WTC11 (cell line): ENCODE data around the gene GAS6. TPM values are rescaled to one million over a fixed set of nuclear protein-coding genes. Genes with fewer than 3 reads are reported as not detected.
"Not testable (repeated sequence)": the region's sequence is repeated elsewhere in the genome, so short reads cannot be mapped to it uniquely, and the experiment has no call there.

Experiments
- ATAC-seq: fragments of 200-7000 bp; cut with Tn5 transposase; 2 replicates; pipeline ENCODE4 v1.10.0; 2021; ENCODE audit warnings: mild to moderate bottlenecking, moderate library complexity
- CTCF ChIA-PET: fragments of 300-600 bp; sonication (Branson Sonifier 250); formaldehyde crosslinking; loops from one replicate; lab custom pipeline; 2021; ENCODE audit warnings: antibody characterized with exemption; lab: Charles Lee
- POLR2A ChIA-PET: fragments of 350-600 bp; sonication (Branson Sonifier 250); formaldehyde crosslinking; loops from one replicate; lab custom pipeline; 2021; ENCODE audit warnings: antibody characterized with exemption; lab: Charles Lee
- DNase-seq: peaks from one replicate; pipeline ENCODE4 v3.0.0; 2021; ENCODE audit warnings: low spot score
- H3K27ac Mint-ChIP-seq: 2 replicates; pipeline ENCODE4 v1.8.0; 2021; ENCODE audit warnings: mixed read lengths
- H3K27me3 Mint-ChIP-seq: 2 replicates; pipeline ENCODE4 v1.8.0; 2021; ENCODE audit warnings: low read depth, mild to moderate bottlenecking, moderate library complexity, mixed read lengths
- H3K36me3 Mint-ChIP-seq: 2 replicates; pipeline ENCODE4 v1.8.0; 2021; ENCODE audit warnings: mixed read lengths
- H3K4me1 Mint-ChIP-seq: 2 replicates; pipeline ENCODE4 v1.8.0; 2022; ENCODE audit warnings: mixed read lengths
- H3K4me3 Mint-ChIP-seq: 2 replicates; pipeline ENCODE4 v1.8.0; 2021; ENCODE audit warnings: mild to moderate bottlenecking, moderate library complexity, mixed read lengths
- H3K9me3 Mint-ChIP-seq: 2 replicates; pipeline ENCODE4 v1.8.0; 2021; ENCODE audit warnings: mixed read lengths
- ATF1 ChIP-seq: sonication (generic); formaldehyde crosslinking; IDR thresholded peaks from 2 replicates; pipeline ENCODE4 v1.8.1; 2023; ENCODE audit warnings: mild to moderate bottlenecking, moderate library complexity, missing genetic modification reagents
- CBFB ChIP-seq: sonication (generic); formaldehyde crosslinking; IDR thresholded peaks from 2 replicates; pipeline ENCODE4 v1.8.1; 2022; ENCODE audit warnings: mild to moderate bottlenecking, low read depth, missing genetic modification reagents
- CTCF ChIP-seq: fragments of 200-600 bp; IDR thresholded peaks from 2 replicates; pipeline ENCODE4 v1.8.0; 2022; ENCODE audit warnings: antibody characterized with exemption
- E2F4 ChIP-seq: sonication (generic); formaldehyde crosslinking; IDR thresholded peaks from 2 replicates; pipeline ENCODE4 v1.8.1; 2022; ENCODE audit warnings: low read depth, mild to moderate bottlenecking, moderate library complexity, missing genetic modification reagents, borderline replicate concordance
- E2F5 ChIP-seq: sonication (generic); formaldehyde crosslinking; IDR thresholded peaks from 2 replicates; pipeline ENCODE4 v1.8.1; 2022; ENCODE audit warnings: mild to moderate bottlenecking, moderate library complexity, missing genetic modification reagents
- FOXP4 ChIP-seq: sonication (generic); formaldehyde crosslinking; IDR thresholded peaks from 2 replicates; pipeline ENCODE4 v1.8.0; 2022; ENCODE audit warnings: mild to moderate bottlenecking, missing genetic modification reagents
- RELA ChIP-seq: sonication (generic); formaldehyde crosslinking; IDR thresholded peaks from 2 replicates; pipeline ENCODE4 v1.8.1; 2022; ENCODE audit warnings: missing genetic modification reagents, mild to moderate bottlenecking, borderline replicate concordance
- SOX15 ChIP-seq: fragments of 250-450 bp; sonication (Bioruptor Pico); IDR thresholded peaks from 2 replicates; pipeline ENCODE4 v1.9.0; 2021; ENCODE audit warnings: mild to moderate bottlenecking
- ZNF317 ChIP-seq: sonication (generic); formaldehyde crosslinking; IDR thresholded peaks from 2 replicates; pipeline ENCODE4 v1.8.1; 2023; ENCODE audit warnings: low read depth, mild to moderate bottlenecking, moderate library complexity, missing genetic modification reagents, borderline replicate concordance
- ZNF671 ChIP-seq: fragments of 250-450 bp; sonication (Bioruptor Pico); IDR thresholded peaks from 2 replicates; pipeline ENCODE4 v1.8.0; 2021; ENCODE audit warnings: mild to moderate bottlenecking
- total RNA-seq: library from RNA; stranded (reverse); gene quantifications from 3 replicates; pipeline ENCODE4 v1.2.3, GENCODE V29; 2021
- TF ChIP-seq, protein P1 (sequence below): sonication (generic); formaldehyde crosslinking; IDR thresholded peaks from 2 replicates; pipeline ENCODE4 v1.8.1; 2023; ENCODE audit warnings: mild to moderate bottlenecking, missing genetic modification reagents, borderline replicate concordance
- TF ChIP-seq, protein P2 (sequence below): sonication (generic); formaldehyde crosslinking; IDR thresholded peaks from 2 replicates; pipeline ENCODE4 v1.8.1; 2022; ENCODE audit warnings: missing genetic modification reagents, borderline replicate concordance
- TF ChIP-seq, protein P3 (sequence below): sonication (generic); formaldehyde crosslinking; conservative IDR thresholded peaks from 2 replicates; pipeline ENCODE4 v1.8.1; 2022; ENCODE audit warnings: mild to moderate bottlenecking, missing genetic modification reagents

GAS6 gene
- total RNA-seq, 1 experiment from 2014 or later = 29.4 TPM

- ATAC-seq (no peak), DNase-seq (no peak)
- Mint-ChIP-seq H3K4me3 (no peak overlapping the region), H3K4me1 (no peaks in the 10 kb centered on the region), H3K27me3 (no peaks in the 10 kb centered on the region), H3K27ac (no peak overlapping the region), H3K36me3 (no peaks in the 10 kb centered on the region), H3K9me3 (no peaks in the 10 kb centered on the region)
- ChIA-PET CTCF (no interaction called here), POLR2A (no interaction called here)
- TF ChIP-seq RELA (CRISPR knock-in tag) (no peak), ATF1 (CRISPR knock-in tag) (no peak), CTCF (no peak), CBFB (CRISPR knock-in tag) (no peak), FOXP4 (no peak), SOX15 (CRISPR knock-in tag) (no peak), E2F4 (no peak), ZNF671 (no peak), ZNF317 (no peak), E2F5 (no peak)
- TF ChIP-seq, protein P1, sequence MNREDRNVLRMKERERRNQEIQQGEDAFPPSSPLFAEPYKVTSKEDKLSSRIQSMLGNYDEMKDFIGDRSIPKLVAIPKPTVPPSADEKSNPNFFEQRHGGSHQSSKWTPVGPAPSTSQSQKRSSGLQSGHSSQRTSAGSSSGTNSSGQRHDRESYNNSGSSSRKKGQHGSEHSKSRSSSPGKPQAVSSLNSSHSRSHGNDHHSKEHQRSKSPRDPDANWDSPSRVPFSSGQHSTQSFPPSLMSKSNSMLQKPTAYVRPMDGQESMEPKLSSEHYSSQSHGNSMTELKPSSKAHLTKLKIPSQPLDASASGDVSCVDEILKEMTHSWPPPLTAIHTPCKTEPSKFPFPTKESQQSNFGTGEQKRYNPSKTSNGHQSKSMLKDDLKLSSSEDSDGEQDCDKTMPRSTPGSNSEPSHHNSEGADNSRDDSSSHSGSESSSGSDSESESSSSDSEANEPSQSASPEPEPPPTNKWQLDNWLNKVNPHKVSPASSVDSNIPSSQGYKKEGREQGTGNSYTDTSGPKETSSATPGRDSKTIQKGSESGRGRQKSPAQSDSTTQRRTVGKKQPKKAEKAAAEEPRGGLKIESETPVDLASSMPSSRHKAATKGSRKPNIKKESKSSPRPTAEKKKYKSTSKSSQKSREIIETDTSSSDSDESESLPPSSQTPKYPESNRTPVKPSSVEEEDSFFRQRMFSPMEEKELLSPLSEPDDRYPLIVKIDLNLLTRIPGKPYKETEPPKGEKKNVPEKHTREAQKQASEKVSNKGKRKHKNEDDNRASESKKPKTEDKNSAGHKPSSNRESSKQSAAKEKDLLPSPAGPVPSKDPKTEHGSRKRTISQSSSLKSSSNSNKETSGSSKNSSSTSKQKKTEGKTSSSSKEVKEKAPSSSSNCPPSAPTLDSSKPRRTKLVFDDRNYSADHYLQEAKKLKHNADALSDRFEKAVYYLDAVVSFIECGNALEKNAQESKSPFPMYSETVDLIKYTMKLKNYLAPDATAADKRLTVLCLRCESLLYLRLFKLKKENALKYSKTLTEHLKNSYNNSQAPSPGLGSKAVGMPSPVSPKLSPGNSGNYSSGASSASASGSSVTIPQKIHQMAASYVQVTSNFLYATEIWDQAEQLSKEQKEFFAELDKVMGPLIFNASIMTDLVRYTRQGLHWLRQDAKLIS (CRISPR knock-in tag) = no peak
- TF ChIP-seq, protein P2, sequence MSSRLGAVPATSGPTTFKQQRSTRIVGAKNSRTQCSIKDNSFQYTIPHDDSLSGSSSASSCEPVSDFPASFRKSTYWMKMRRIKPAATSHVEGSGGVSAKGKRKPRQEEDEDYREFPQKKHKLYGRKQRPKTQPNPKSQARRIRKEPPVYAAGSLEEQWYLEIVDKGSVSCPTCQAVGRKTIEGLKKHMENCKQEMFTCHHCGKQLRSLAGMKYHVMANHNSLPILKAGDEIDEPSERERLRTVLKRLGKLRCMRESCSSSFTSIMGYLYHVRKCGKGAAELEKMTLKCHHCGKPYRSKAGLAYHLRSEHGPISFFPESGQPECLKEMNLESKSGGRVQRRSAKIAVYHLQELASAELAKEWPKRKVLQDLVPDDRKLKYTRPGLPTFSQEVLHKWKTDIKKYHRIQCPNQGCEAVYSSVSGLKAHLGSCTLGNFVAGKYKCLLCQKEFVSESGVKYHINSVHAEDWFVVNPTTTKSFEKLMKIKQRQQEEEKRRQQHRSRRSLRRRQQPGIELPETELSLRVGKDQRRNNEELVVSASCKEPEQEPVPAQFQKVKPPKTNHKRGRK = no peak
- TF ChIP-seq, protein P3, sequence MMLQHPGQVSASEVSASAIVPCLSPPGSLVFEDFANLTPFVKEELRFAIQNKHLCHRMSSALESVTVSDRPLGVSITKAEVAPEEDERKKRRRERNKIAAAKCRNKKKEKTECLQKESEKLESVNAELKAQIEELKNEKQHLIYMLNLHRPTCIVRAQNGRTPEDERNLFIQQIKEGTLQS (CRISPR knock-in tag) = no peak
Observed at GRCh38 chr13:113796211-113796963, 67.5 kb downstream of the GAS6 start.

DNA sequence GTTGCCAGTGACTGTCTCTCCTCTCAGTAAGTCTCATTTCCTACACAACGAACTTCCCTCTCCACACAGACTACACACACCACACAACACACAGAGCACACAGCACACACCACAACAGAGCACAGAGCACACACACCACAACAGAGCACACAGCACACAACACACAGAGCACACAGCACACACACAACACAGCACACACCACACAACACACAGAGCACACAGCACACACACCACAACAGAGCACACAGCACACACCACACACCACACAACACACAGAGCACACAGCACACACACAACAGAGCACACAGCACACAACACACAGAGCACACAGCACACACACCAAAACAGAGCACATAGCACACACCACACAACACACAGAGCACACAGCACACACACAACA, 68.5 kb downstream of the GAS6 start:
- H3K27me3 Mint-ChIP-seq, DNase-seq, H3K4me1 Mint-ChIP-seq, ATAC-seq, H3K4me3 Mint-ChIP-seq, POLR2A ChIA-PET, H3K27ac Mint-ChIP-seq, H3K36me3 Mint-ChIP-seq, H3K9me3 Mint-ChIP-seq: not testable (repeated sequence)
- CTCF ChIA-PET = interaction anchor here (1.0 kb wide), 1 partner anchor 18 kb away, joined by 3 read pairs; no protein-coding TSS in a partner anchor
